Vagina (tissue), 2 donors: Measurements from ENCODE around the gene HOXA6.

Source experiments
- POLR2A ChIP-seq, 2 donors: fragments of 450-650 bp; IDR thresholded peaks; one replicate each; pipeline ENCODE4 v1.6.1; 2017; ENCODE audit warnings: antibody characterized with exemption in 2 of 2, mild to moderate bottlenecking in 2 of 2, moderate library complexity in 2 of 2
- POLR2AphosphoS5 ChIP-seq, 2 donors: sonication (generic); formaldehyde crosslinking; IDR thresholded peaks; one replicate each; pipeline ENCODE4 v1.9.0; 2017; ENCODE audit warnings: antibody characterized with exemption in 2 of 2, mild to moderate bottlenecking in 2 of 2, low read depth in 1 of 2; ENCODE audit not compliant: insufficient read depth in 1 of 2
- TF ChIP-seq, protein P1 (sequence below), 3 experiments: fragments of 450-650 bp in 2 of 3; fragments of 200-600 bp in 1 of 3; sonication (generic) in 1 of 3; IDR thresholded peaks; one replicate each; pipeline ENCODE4 v1.5.1; 2017 to 2019; ENCODE audit warnings: antibody characterized with exemption in 3 of 3, mild to moderate bottlenecking in 2 of 3, moderate library complexity in 2 of 3

DNA sequence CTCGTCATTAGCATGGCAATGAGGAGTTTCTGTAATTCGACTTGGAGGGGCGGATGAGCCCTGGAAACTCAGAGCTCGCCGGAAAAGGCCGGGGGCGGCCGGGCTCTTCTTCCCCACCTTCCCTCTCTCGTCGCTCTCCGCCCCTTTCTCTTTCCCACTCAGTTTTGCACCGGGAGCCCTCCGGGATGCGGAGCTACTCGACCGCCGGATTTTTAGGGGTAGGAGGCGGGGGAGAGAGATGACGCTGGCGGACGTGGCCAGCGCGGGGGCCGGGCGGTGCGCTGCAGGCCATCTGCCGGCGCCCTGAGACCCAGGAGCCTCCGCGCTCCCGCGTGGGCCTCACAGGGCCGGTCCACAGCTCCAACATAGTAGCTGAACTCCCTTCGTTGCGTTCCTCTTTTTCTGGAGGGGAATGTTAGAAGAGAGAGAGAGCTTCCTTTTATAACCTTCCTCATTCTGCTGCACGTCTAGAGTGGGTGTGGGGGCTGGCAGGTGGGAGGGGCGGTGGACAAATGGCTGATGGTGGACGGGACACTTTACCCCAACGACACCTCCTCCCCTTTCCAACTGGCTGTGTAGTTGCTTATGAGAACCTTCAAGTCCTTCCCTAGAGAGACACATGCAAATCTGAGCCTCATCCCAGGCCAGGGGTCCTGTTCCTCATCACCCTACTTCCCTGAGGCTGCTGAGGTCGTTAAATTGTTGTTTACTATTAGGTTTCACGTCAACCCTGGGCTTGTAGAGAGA is 50.6 kb downstream of the HOXA6 start:
- TF ChIP-seq, protein P1, sequence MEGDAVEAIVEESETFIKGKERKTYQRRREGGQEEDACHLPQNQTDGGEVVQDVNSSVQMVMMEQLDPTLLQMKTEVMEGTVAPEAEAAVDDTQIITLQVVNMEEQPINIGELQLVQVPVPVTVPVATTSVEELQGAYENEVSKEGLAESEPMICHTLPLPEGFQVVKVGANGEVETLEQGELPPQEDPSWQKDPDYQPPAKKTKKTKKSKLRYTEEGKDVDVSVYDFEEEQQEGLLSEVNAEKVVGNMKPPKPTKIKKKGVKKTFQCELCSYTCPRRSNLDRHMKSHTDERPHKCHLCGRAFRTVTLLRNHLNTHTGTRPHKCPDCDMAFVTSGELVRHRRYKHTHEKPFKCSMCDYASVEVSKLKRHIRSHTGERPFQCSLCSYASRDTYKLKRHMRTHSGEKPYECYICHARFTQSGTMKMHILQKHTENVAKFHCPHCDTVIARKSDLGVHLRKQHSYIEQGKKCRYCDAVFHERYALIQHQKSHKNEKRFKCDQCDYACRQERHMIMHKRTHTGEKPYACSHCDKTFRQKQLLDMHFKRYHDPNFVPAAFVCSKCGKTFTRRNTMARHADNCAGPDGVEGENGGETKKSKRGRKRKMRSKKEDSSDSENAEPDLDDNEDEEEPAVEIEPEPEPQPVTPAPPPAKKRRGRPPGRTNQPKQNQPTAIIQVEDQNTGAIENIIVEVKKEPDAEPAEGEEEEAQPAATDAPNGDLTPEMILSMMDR (IDR thresholded peaks at IDR 0.05): no peak
- TF ChIP-seq POLR2AphosphoS5 (IDR thresholded peaks at IDR 0.05; ENCODE audit: insufficient read depth in 1 of 2, low read depth in 1 of 2) (no peak), POLR2A (IDR thresholded peaks at IDR 0.05) (no peak)
